HG03442 (cell line): ENCODE results near the gene CRELD2.

ENCODE experiments used
- ATAC-seq: cut with Tn5 transposase; IDR thresholded peaks from one replicate; pipeline ENCODE4 v1.9.1; 2021; ENCODE audit warnings: mild to moderate bottlenecking, moderate library complexity; ENCODE audit not compliant: unreplicated experiment

The CRELD2 gene

DNA sequence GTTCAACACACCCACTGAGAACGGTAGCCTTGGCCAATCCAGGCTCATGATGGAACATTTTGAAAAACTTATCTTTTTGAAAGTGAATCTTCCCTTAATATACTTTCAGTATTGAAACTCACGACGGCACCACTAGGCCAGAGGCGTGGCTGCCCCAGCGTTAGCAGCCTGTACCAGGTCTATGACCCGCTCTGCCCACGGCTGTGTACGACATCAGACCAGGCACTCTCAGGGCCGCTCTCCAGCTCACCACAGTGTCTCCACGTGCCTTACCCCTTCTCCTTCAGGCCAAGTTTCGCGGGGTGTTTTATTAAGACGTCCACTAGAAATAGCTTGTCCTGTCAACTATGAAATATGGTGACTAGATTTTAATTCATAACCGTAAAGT lies 31.4 kb upstream of the CRELD2 start:
- no peak for ATAC-seq

DNA sequence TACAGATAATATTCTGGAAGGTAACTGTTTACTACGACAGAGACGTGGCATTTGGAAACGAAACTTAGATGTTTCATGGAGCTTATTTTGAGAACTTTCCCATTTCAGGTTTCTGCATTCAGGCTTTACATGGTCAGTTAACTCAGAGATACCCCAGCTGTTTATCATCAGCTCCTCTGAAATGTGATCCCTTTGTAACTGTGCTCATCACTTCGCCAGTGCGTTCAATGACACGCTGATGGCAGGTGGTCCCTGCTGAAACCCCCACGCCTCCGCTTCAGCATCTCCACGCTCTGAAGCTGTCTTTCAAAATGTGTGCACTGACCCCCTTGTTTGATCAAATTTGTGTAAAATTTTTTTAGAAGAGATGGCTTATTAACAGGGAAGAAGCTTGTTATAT lies 30.7 kb upstream of the CRELD2 start:
- no peak for ATAC-seq

DNA sequence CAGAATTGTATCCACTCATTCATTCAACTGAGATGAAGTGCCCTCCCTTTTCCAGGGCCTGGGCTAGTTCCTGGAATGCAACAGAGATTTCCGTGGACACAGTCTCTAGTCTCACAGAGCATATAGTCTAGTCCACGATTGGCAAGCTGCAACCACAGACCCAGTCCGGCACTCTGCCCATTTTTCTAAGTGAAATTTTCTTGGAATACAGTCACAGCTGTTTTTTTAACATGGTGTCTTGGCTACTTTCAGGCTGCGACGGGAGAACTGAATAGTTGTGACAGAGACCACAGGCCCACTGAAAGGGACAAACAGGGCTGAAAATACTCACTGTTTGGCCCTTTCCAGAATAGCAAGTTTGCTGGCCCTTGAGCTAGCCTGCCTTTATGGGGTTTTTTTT lies 29.4 kb upstream of the CRELD2 start:
- ATAC-seq, result no peak

DNA sequence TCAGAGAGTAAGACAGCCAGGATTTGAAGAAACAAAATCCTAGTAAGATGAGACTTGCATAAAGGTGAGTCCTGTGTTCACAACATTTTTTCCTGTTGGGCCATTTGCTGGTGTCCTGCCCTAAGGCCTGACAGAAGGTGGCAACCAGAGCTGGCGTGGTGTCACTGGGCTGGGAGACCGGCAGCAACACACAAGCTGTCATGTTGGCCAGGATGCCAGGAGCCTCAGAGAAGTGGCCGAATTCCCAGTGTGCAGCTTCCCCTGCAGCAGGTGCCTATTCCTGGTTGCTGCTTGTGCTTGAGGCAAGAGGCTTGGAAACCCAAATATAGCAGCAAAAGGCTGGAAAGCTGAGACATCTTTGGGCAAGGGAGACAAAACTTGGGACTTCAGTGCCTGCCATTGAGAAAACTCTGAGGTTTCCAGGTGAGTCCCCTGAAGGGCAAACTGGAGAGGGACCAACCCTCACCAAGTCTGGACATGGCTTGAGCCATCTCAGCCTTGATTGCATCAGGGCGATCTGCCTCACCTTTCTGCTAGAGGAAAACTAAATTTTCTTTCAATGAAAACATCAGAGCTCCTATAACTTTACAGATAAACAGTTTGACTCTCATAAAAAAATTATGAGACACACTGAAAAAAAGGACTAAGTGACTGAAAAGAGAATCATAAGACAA lies 26.1 kb upstream of the CRELD2 start:
- ATAC-seq, result no peak

DNA sequence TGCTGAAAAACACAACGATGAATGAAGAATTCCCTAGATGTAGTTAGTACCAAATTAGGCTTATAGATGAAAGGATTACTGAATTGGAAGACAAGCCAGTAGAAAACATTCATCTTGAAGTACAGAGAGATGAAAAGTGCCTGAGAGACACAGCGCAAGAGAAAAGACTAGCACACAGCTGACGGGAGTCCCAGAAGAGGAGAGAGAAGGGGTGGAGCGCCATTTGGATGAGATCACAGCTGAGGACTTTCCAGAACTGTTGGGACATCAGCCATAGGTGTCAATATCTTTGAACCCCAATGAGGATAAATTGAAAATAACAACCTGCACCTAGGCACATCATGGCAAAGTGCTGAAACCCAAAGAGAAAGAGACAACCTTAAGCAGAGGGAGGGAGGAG lies 25.4 kb upstream of the CRELD2 start:
- no peak for ATAC-seq

DNA sequence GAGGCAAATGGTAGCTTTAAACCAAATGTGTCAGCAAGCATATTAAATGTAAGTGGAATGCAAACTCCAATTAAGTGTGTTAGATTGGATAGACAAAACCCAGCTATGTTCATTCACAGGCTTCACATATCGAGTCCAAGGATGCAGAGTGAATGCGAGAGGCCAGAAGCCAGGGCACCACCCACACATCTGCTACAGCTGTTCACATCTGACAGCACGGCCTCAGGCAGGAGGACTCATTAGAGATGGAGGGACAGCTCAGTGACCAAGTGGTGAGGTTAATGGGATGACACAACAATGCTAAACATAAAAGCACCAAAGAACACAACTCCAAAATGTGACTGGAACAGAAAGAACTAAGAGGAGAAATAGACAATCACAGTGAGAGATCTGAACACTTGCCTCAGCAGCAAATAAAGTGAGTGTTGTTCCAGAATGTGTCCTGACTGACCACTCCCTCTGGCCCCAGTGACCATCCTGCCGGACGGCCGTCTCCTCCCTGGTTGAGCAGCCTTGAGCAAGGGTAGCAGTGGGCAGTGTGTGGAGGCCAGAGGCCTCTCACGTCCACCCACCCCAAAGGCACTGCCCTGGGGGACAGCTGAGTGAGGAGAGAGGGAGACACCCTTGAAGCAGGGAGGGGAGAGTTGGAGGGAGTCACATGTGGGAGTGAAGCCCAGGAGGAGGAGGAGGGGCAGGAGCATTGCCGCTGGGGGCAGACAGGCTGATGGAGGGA lies 23.9 kb upstream of the CRELD2 start:
- ATAC-seq, result no peak

DNA sequence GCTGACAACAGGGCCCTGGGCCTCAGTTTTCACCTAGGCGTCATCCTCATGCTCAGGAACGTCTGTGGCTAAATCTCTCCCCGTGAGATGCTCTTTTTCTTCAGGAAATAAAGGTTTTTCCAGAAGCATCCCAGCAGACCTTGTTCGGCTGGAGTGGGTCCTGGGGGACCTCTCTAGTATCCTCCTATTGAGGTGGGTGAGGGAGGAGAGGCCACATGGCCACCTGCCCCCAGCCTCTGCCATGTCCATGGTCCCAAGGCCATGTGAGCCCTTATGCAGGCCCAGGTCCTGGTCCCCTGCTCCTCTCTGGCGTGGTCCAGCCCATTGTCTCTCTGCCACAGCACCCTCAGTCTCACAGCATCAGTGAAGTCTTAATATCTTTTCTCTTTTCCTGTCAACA lies 22.2 kb upstream of the CRELD2 start:
- no peak for ATAC-seq

DNA sequence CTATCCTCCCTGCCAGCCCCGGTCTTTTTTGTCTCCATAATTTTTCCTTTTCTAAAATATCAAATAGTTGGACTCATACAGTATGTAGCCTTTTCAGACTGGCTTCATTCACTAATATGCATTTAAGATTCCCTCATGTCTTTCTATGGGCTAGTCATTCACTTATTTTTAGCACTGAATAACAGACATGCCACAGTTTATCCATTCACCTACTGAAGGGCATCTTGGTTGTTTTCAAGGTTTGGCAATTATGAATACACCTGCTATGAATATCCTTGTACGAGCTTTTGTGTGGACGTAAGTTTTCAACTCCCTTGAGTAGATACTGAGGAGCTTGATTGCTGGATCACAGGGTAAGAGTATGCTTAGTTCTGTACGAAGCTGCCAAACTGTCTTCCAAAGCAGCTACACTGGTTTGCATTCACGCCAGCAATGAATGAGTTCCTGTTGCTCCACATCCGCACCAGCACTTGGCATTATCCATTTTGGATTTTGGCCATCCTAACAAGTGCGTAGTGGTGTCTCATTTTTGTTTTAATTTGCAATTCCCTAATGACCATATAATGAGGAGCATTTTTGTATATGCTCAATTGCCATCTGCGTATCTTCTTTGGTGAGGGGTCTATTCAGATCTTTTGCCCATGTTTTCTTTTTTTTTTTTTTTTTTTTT lies 21.3 kb upstream of the CRELD2 start:
- no peak for ATAC-seq

DNA sequence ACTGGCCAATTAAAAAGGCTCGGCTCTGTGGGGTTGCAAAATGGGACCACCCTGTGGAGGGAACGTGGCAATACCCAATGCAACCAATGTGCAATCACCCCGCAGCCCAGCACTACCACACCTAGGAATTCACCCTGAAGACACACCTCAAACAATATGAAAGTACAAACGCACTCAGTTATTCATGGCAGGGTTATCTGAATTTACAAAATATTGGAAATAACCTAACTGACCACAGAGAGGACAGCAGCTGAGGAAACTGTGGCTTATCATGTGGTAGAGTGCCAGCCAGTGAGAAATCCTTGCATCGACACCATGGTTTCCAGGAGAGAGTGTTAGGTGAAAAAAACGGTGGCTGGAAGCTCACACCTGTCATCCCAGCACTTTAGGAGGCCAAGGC lies 18.9 kb upstream of the CRELD2 start:
- ATAC-seq, result no peak

DNA sequence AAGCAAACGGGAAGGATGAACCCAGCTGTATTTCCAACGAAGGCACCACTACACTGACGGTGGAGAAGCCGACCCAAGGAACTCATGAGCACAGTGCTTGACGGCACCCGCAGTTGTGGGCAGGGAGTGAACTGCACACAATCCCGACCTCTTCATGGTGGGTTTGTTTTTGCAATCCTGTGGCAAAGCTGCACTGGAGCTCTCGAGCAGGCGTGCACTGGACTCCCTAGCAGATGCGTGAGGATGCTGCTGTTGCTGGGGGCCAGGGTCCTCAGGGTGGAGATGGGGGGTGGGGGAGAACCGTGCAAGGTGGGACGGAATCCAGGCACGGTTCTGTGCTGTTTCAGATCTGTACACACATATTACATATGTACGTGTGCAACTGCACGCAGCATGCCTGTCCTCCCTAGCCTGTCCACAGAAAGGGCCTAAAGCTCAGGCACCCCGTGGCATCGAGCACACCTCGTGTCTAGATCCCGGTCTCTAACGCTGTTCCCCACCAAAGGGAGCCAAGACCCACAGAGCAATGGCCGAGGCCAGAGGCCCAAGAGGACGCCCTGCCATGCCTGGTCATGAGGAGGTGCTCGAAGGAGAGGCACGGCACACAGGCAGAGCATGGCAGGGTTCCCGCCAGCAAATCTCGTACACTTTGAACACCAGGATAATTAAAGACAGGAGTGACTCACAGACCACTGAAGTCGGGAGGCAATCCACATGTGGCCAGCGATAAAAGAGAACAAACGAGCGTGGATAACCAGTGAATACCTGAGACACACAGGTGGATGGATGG lies 17.8 kb upstream of the CRELD2 start:
- ATAC-seq, result no peak

DNA sequence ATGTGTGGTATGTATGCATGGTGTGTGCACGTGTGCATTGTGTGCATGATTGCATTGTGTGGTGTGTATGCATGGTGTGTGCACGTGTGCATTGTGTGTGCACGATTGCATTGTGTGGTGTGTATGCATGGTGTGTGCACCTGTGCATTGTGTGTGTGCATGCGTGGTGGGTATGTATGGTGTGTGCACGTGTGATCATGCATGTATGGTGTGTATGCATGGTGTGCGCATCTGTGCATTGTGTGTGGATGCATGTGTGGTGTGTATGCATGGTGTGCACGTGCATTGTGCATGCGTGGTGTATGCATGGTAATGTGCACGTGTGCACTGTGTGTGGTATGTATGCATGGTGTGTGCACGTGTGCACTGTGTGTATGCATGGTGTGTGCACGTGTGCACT lies 17.0 kb upstream of the CRELD2 start:
- ATAC-seq, result no peak

DNA sequence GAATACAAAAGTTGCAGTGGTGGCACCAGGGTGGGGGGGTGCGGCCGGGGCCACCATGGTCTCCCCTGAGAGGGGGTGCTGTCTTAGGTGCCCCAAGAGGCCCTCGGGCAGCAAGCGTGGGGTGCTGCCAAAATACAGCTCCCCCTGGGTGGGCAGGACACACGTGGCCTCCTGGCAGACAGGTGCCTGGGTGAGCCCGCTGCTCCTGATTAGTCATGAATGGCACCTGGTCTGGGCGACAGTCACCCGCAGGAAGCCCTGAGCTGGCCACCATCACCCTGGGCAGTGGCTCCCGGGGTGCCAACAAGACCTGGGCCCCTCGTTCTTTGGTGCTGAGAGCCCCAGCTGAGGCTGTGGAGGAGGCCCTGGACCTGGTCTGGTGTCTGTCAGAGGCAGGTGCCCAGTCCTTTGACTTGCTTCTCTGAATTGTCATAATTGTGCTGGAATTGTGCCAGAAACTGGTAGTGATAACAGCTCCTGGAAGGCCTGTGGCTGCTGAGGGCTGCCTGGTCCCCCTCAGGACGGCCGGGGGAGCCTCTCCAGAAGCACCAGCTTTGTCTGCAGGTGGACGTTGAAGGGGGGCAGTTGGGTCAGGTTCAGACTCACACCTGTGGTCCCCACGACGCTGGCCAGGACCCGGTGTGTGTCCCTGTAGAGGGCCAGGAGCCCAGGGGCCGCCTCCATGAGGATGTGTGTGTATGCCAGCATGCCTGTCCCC lies 15.0 kb upstream of the CRELD2 start:
- ATAC-seq, result no peak

DNA sequence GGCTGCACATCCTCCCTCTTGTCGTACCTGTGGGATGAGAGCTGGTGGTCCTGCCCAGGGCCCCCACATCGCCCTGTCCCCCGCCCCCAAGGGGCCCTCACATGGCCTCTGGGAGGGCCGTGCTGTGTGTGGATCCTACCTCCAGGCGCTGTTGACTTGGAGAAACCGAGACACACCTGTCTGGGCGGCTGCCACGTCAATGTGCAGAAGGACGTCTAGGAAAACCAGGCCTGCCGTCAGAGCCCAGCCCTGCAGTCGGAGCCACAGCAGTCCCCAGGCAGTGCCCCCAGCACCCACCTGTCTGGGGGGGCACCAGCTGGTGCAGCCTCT lies 14.4 kb upstream of the CRELD2 start:
- ATAC-seq, result no peak

DNA sequence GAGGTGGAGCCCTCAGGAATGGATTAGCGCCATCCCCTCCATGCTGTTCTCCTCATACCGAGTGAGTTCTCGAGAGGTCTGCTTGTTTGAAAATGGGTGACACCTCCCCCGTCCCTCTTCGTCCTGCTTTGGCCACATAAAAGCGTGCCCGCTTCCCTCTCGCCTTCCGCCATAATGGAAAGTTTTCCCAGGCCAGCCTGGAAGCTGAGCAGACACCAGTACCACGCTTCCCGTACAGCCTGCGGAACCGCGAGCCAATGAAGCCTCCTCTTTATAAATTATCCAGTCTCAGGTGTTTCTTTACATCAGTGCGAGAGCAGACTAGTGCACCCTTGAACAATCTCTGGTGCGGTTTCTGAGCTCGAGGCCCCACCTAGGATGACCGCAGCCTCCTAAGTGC lies 13.0 kb upstream of the CRELD2 start:
- ATAC-seq, result no peak

DNA sequence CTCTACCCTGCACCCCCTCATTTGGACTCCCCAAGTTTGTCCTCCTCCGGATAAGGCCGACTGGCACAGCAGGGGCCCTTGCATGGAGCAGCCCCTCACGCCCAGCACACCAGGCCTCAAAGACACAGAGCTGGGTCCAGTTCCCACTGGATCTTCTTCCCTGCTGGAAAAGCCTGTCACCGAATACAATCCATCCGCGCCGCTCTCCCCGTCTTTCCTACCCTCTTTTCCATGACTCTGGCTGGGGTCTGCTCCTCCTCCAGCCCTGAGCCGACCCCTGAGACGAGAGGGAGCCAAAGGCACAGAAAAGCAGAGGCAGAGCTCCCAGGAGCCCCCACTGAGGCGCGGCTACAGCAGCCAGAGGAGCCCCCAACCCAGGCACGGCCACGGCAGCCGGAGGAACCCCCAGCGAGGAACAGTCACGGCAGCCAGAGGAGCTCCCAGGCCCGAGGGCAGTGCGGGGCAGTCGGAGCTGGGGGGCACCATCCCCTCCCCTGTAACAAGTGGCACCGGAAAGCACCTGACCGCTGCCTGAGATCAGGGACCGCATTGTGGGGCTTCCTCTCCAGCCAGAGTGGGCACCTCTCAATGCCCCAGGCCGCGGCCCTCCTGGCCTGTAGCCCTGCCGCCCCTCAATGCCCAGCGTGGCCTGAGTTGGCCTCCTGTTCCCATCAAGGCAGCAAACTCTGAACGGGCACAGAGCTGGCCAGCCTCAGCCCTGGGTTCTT lies 12.2 kb upstream of the CRELD2 start:
- no peak for ATAC-seq

DNA sequence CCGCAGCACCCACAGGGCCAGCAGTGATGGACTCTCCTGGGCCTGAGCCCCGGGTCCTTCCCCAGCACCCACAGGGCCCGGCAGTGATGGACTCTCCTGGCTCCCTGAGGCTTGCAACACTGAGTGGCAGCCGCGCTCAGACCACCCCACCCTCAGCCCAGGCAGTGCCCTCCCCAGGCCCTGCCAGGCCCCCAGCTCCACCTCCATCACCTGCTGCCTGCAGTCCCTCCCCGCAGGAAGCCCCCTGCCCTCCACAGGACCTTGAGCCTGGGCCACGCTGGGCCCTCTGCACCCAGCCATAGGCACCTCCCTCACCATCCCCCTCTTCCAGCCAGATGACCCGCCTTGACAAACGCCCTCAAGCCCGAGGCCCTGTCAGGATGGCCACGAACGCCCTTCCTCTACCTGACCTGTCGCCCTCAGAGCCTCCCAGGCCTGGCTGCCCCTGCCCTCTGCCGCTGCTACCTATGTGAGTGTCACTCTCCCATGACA lies 11.6 kb upstream of the CRELD2 start:
- ATAC-seq, result no peak

DNA sequence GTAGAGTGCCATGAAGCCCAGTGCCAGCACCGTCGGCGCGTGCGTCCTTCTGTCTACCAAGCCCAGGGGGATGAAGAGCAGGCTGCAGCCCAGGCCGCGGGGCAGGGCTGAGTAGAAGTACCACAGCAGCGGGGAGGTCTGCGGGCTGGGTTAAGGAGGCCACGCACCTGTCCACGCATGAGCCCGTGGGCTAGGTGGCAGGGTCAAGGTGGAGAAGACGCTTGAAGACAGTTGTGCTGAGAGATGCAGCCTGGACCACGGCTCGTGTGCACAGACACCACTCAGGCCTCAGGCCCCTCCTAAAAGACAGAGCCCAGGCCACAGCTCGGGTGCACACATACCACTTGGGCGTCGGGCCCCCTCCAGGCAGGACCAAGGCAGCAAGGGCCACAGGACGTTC lies 10.6 kb upstream of the CRELD2 start:
- no peak for ATAC-seq

DNA sequence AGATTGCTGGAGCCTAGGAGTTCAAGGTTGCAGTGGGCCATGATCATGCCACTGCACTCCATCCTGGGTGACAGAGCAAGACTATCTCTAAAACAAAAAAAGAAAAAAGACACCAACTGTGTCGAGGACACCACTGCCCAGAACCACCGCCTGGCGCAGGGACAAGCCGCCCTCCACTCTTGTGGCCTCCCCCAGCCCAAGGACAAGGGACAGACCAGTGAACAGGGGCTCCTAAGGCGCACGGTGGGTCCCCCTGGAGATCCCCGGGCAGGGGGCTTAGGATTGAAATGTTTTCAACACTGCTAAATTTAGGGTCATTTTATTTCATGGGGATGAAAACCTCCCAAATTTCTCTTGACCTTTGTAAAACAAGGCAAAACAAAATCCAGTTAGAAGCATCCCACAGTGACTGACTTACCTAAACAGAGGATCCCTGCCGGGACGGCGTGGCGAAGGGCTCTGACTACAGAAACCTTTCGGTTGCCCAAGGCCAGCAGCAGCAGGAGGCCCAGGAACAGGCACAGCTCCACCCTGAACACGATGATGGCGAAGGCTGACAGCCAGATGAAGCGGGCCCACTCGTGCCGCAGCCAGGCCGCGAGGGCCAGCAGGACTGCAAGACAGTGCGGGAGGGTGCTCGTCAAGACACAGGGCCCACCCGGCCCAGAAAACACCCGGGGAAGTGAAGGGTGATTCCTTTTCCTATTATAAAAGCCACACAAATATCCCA lies 8.8 kb upstream of the CRELD2 start:
- no peak for ATAC-seq
